CD4-positive, alpha-beta T cell treated with Interleukin-6 at 100 ng/mL for 8 hours (primary cell): Measurements from ENCODE around the gene SGMS2.
"Not testable (repeated sequence)": the region's sequence is repeated elsewhere in the genome, so short reads cannot be mapped to it uniquely, and the experiment has no call there.

Experiments
- DNase-seq: peaks from one replicate; pipeline ENCODE4 v3.0.0-alpha.2; 2020; ENCODE audit warnings: mixed read lengths, low spot score

SGMS2 gene

DNA sequence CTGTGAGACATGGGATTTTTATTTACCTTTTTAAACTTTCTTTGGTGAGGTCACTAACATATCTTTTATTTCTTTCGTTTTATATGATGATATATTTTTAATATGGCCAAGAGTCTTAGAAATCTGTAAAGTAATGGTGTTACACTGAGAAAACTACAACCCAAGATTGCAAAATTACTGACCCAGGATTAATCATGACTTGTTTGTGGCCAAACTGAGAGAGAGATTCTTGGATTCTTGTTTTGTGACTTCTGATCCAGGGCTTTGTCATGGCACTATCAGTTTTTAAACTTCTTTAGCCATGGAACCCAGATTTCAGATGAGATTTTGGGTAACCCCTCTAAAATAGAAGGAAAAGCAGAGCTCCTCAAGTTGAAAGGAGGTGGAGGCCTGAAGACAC lies 42.0 kb downstream of the SGMS2 start:
- DNase-seq, result no peak

DNA sequence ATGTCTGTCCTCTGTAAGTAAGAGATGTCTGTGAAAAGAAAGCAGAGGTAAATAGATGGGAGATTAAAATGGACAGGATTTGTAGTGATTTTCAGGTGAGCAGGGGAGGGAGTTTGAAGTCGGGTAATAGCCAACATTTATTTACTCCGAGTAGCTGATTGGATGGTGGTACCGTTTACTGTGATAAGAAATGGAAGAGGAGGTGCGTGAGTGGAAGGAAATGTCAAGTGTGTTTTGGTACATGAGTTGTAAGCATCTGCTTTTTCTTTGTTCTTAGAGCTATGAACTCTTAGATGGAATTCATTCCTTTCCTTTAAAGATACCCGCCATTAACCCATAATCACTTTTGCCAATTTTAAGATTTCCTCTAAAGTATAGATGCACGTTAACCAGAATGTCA lies 45.5 kb downstream of the SGMS2 start:
- no peak for DNase-seq

DNA sequence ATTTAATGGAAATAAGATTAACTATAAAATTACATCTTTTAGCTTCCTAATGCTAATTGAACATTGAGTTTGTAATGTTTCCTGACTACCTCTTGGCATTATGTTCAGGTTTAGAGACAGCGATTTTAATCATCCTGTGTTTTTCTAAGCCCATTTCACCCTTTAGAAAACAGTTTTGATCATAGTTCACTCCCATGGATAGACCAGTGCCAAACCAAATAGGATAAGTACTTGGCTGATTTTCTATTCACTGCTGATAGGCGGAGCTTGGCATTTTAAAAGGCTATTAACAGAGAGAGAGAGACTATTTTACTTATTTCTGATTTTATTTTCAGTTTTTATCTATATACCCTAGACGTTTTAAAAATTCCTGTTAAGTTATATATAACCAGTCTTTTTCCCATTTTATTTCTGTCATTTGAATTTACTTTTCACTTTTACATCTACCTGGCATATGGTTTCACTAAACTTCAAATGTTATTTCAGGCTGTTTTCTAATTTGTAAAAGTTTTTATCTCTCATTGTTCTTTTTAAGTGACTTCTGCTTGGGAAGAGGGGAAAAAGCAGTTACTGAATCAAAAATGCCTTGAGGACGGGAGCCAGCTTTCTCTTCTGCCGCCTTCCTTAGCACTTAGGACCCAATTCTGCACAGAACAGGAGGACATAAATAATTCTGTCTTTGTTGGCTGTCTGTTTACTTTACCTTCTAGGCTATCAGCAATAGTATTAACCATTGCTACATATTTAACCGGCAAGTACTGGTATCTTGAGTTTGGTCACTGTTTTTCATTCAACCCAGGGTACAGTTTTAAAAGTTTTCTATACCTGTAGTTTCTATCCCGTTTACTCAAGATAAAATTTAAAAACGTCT lies 46.4 kb downstream of the SGMS2 start:
- DNase-seq, result no peak

DNA sequence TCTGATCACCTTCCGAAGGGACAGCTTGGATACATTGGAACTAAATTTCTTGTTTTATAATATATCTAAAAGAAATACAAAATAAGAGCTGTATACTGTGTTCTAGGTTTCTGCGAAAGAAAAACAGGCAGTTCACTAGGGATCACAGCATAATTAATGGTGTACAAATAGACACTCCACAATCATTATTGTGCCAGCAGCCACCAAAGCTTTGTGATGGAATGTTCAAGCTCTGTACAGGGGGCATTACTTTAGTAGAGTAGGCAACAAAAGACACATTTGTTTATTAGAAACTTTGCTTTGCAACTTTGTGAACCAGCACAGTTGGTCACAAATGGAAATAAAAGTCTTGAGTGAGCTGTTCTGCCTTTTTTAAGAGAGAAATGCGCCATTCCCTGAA lies 49.3 kb downstream of the SGMS2 start:
- DNase-seq, result no peak

DNA sequence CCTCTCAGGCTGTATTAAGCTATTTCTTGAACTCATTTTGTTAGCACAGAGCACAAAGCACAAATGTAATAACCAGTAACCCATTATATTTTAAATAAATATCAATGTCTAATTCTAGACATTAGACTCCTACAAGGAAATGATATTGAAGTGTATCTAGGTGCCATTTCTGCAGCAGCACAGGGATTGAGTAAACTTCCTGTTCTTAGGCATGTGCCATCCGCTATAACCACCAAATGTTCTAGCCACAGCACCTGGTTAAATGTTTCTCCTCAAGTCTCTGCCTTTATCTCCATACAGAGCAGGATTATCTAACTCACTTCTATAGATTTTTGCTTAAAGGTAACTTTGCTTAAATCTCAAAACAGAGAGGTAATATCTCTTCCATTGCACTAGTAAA lies 51.4 kb downstream of the SGMS2 start:
- no peak for DNase-seq

DNA sequence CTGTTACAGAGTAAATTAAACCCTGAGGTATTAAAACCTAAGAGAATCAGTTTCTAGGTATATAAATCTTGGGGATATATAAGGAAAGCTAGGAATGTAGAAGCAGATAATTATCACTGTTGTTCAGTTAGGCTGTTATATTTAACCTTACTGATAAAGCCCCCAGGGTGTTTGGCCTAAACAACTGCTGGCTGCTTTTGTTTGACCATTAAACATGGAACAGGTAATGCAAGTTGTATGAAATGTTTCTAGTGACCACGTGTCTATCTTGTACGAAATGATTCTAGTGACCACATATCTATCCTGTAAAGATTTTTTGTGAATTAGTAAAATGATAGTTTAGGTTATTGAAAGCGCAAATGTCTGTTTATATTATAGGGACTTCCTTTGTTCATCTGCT lies 52.6 kb downstream of the SGMS2 start:
- DNase-seq, result no peak

DNA sequence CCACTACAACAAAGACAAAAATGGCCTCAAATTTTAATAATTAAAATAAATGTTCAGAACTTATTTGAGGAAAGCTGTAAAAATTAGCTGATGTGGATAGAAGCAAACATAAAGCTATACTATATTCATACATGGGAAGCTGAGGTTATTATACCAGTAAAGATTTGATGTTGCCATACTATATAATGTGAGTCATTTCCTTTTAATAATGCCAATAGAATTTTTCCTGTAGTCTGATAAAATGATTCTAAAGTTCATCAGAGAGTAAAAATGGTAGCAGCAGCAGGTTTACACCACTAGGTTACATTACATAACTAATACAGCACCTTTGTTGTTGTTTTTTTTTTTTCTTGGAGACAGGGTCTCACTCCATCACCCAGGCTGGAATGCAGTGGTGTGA lies 61.1 kb downstream of the SGMS2 start:
- no peak for DNase-seq

DNA sequence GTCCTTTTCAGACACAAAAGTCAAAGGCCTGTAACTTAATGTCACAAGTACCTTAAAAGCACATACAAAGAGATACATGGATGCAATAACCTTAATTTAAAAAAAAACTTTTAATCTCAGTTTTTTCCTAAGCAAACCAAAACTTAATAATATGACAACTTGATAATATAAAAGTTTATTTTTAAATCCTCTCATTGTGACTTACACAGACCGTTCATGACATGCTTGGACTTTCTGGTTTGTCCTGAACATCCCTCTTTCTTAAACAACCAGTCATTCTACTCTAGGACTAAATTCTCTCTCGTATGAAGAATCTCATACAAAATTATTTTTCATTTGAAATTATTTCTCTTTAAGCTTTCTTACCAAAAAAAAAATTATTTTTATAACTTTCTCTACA lies 63.5 kb downstream of the SGMS2 start:
- DNase-seq, result no peak

DNA sequence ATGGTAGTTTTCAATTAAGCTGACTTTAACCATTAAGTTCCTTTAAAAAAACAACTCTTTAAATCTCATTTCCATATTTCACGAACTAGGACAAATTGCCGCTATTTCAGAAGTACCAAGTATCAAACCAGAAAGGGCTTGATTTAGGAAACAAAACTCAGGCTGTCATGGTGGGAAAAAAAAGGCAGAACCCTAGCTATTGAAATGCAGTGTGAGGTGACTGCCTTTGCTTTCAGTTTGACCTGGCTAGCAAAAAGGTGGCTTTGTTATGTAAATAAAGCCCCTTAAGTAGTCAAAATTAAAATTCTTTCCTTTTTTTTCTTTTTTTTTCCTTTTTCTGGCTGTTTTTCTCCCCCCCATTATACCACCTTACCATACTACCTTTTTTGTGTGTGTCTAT lies 66.0 kb downstream of the SGMS2 start:
- no peak for DNase-seq

DNA sequence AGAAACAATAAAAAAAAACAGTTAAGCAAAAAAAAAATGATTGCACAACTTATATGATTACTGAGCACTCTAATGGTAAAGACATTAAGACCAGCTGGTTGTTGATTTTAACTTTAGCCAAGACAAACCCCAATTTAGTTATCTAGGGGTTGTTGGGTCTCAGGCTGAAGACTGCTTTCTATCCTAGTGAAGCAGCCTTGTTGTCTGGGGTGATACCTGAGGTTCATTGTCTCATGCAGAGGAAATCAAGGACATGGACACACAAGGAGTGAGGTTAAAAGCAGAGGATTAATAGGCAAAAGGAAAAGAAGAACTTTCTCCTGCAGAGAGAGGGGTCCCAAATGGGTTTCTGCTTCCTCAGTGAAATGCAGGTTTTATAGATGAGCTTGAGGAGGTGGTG lies 66.6 kb downstream of the SGMS2 start:
- DNase-seq, result no peak

DNA sequence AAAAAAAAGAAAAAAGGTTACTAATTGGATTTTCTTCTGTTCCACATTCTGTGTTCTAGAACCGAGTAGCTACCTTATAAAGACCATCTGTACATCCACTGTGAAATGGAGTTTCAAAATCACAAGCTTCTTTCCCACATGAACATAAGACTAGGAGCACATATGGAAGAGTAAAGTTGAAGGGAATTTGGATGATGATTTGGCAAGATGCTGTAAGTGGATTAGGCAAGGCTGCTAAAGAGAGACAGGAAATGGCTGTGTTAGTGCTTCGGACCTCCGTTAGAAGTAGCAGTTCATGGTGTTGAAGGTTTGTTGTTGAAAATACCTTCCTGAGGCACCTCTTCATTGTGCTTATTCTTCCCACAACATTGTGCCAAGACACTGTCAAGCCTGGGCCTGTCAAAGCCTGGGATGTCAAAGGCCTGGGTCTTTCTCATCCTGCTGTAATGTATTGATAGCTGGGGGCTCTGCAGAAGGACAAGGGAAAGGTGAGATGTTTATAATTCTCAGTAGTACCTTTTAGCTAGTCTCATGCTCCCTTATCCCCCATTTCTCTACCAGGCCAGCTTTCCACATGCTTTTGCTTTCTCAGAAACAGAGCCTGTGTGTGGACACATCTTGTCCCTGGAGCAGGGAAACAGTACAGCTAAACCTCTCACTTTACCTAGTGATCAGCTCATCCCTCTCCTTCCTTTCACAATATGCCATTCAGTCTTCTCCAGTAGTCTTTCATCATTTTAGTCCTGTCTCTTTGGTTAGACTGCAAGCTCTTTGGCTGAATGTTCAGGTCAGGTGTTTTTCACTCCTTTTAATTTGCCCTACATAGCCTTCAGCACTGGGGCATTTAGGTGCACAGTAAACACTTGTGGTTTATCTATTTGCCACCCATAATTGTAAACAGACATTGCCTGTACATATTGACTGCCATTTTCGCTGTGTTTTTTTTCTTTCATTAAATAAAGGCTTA lies 68.7 kb downstream of the SGMS2 start:
- DNase-seq, result no peak

DNA sequence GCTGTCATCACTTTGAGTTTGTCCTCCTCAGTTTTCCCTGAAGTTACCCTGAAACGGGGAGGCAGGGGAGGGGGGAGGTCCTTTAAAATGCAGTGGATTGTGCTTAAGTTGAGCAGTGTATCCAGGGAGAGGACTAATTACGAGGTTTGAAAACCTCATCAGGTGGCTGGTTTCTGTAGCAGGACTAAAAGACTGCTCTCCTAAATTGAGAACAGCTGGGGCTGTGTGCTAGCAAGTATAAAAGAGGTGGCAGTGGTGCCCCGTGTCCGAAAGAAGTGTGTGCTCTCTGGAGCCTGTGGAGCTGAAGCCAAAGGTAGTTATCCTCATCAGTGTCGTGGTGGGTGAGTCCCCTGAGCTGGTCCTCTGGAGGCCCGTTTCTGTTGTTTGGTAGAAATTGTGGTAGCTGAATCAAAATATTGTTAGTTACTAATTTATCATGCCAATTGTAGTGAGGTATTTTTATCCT lies 69.4 kb downstream of the SGMS2 start:
- no peak for DNase-seq

DNA sequence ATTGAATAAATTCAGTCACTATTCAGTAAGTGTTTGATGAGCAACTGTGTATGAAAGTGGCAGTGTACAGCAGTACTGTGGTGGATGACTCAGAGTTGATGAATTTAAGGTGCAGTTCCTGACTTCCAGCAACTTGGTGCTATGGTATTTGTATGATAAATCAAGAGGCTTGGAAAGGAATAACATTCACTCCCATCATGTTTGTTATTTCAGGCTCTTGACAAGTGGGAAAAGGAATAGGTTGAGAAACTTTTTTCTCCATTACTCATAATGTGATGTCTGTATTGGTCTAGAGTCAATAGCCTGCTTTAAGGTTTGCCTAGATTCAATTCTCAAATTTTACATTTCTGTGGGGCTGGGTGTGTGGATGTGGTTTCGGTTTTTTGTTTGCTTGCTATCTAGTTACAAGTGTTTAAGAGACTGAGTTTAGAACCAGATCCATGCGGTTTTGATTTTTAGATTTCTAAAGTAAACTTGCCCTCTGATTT lies 71.5 kb downstream of the SGMS2 start:
- DNase-seq, result no peak

DNA sequence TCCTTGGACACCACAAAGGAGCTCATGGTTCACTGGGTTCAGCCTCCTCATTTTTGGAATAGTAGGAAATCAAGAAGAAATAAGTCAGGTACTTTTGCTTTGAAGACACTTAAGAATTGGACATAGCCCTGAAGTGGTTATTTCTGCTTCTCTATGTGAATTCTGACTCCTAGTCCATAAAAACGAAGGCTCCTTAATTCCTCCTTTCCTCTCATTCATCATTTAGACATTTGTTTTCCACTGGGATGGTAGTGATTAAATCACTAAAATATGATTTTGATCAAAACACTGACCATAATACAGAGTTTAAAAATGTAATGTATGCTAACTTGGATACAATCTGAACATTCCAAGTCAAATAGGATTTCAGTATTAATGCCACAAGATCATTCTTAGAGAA lies 71.9 kb downstream of the SGMS2 start:
- DNase-seq, result no peak

DNA sequence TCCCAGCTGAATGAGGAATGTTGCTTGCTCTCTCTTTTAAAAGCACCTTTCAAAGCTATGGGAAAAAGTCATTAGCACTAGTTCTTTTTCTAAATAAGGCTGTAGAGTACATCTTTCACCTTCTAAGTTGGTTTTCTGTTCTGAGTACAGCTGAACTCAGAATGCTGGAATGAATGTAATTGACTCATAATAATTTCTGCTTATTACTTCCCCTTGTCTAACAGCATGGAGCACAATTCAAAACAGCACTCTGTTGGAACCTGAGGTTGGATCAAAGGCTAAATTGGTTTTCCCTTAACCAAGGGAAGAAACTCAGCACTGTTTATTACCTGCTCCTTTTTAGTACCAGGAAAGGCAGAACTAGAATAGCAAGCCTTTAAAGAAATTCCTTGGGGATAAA lies 73.1 kb downstream of the SGMS2 start:
- DNase-seq, result no peak

DNA sequence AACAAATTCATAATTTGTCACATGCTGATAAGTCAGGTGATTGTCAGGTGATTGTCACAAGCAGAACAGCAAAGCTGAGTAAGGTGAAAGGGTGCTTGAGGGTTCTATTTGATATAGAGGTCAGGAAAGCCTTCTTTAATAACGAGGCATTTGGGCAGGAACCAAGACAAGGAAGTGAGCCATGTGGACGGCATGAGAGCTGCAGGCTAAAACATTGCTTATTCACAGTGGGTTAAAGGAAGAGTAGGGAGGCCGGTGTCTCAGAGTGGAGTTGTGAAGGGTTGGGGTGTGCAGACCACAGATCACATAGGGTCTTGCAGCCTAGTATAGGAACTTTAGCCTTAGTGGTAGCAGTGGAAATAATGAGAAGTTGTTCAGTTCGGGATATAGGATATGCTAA lies 75.3 kb downstream of the SGMS2 start:
- no peak for DNase-seq

DNA sequence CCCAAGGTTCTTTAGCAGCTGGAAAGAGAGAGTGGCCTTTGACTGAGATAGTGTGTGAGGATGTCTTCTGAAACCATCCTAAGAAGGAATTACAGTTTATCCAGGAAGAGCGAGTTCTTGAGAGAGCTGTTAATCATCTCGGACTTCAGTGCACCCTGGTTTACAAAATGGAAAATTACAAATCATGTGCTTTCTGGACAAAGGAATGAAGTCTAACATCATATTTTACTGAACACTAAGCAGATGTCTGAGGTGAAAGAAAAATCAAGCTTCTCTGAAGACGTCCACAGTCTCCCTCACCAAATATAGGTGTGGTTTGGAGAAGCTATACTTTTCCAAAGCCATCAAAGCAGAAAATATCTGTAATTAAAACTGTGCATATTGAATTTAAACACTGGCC lies 75.8 kb downstream of the SGMS2 start:
- DNase-seq, result no peak

DNA sequence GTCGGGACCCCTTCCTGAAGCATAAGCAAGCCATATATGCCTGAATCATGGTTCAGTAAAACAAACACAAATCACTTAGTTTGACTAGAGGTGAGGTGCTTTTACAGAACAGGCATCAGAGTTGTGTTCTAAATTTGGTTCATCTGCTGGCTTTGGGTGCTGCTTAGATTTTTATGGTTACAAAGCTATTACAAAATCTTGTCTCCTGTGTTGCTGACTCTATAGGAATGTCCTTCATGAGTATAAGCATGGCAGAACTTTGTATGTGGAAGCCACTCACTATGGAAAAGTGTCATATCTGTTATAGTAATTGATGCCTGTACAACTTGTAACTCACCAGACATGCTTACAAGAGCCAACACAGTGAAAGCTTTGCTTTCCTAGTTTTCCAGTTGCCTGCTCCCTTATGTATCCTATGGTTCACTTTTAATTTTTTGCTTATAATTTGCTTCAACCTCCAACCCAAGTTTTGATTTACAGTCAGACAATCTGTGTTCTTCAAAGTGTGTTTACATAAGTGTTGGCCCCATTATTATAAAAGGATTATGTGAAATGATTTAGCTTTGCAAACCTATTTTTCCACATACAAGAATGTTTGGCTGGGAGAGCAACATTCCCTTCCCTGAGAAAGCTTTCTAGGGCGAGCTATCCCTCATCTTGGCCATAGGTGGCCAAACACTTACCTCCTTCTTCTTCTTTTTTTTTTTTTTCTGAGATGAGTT lies 76.6 kb downstream of the SGMS2 start:
- DNase-seq, result no peak

DNA sequence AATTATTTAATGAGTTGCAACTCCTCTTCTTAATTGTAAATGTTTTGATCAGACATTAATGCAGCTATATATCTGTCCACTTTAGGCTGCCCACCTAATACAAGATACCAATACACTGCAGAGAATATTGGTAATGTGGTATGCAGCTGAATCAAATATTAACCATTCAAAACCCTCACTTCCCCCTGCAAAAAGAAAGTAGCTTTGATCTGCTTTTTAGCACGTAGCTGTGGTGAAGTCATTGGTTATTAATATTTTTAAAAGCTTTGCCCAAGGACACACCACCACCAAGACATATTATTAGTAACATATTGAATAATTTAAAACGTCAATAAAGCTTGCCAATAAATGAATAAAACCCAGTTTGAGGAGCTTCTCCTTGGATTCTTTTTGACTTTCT lies 78.0 kb downstream of the SGMS2 start:
- DNase-seq, result no peak

DNA sequence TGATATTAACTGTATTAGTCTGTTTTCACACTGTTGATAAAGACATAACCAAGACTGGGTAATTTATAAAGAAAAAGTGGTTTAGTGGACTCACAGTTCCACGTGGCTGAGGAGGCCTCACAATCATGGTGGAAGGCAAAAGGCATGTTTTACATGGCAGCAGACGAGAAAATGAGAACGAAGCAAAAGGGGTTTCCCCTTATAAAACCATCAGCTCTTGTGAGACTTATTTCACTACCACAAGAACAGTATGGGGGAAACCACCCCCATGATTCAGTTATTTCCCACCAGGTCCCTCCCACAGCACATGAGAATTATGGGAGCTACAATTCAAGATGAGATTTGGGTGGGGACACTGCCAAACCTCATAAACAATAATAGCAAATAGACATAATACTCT lies 80.3 kb downstream of the SGMS2 start:
- DNase-seq, result not testable (repeated sequence)

DNA sequence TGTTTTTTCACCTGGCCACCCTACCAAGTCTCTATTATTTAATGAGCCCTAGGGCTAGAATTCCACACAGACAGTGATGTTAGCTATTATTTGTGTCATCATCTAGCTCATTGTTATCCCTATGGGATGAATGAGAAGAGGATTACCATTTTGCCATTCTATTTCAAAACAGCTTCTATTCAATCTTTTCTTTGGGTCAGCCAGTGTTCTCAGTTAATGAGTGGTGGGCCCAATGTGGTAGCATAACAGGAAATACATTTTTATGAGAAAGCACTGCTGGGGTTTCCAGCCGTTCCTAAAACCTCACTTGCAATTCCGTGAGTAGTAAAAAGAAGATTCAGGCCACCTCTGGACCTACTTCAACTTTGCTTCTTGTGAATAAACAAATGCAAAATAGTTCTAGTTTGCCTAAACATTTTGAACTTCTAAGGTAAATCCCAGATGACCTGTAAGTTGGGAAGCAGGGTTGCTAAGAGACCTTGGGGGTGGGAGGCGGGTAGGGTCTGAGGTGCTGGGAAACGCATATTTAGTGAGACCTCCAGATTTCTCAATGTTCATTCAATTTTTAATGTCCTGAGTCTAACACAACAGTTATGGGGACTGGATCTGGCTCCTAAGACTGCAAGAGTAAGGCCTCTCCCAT lies 81.8 kb downstream of the SGMS2 start:
- DNase-seq, result no peak

DNA sequence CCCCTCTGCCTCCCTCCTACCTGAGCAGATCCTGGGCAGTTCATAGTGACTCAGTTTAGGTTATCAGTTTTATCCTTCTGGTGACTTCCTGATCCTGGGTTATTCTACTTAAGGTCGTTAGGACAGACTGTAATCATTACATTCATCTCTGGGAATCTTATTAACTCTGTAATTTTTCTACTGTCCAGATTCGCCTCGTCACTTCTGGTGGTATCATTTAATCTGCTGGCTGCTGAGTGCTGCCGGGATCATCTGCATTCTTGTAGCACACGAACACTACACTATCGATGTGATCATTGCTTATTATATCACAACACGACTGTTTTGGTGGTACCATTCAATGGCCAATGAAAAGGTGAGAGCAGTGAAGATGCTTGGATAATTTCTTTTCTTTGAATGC lies 83.6 kb downstream of the SGMS2 start:
- no peak for DNase-seq
